Kidney (tissue), 14 donors: ENCODE data around the gene PFKP. TPM values are rescaled to one million over a fixed set of nuclear protein-coding genes. Genes with fewer than 3 reads are reported as not detected.

Source experiments
- DNase-seq, 5 donors: peaks; one replicate each; pipeline ENCODE4 v3.0.0-alpha.2; 2013 to 2020
- FAIRE-seq: peaks from 2 replicates; lab custom pipeline; 2012; peaks lifted over from hg19 to GRCh38; lab: Jason Lieb, UNC
- H3K27ac ChIP-seq, 2 donors: one replicate each; pipeline ENCODE4 v1.7.0; 2013; ENCODE audit warnings: low read depth in 2 of 2, low read length in 2 of 2, inconsistent platforms in 1 of 2
- H3K27me3 ChIP-seq: one replicate; pipeline ENCODE4 v1.7.1; 2013; ENCODE audit warnings: low read length, inconsistent platforms; ENCODE audit not compliant: control insufficient read depth, insufficient read depth
- H3K36me3 ChIP-seq, 3 donors: one replicate each; pipeline versions ENCODE4 v1.7.0 to v1.7.1; 2013; ENCODE audit warnings: low read length in 3 of 3, control low read depth in 1 of 3, inconsistent platforms in 1 of 3; ENCODE audit not compliant: insufficient read depth in 3 of 3, control insufficient read depth in 2 of 3
- H3K4me1 ChIP-seq, 3 donors: one replicate each; pipeline versions ENCODE4 v1.7.0 to v1.7.1; 2013; ENCODE audit warnings: low read length in 3 of 3, inconsistent platforms in 1 of 3, low read depth in 1 of 3; ENCODE audit not compliant: control insufficient read depth in 2 of 3, insufficient read depth in 2 of 3
- H3K4me3 ChIP-seq, 3 donors: one replicate each; pipeline versions ENCODE4 v1.7.0 to v1.8.1; 2013; ENCODE audit warnings: low read length in 3 of 3, control low read depth in 1 of 3, inconsistent platforms in 1 of 3
- H3K9ac ChIP-seq, 3 donors: one replicate each; pipeline versions ENCODE4 v1.7.0 to v1.7.1; 2013; ENCODE audit warnings: low read length in 3 of 3, control low read depth in 1 of 3, inconsistent platforms in 1 of 3
- H3K9me3 ChIP-seq, 3 donors: one replicate each; pipeline versions ENCODE4 v1.7.0 to v1.7.1; 2013; ENCODE audit warnings: low read length in 3 of 3, control low read depth in 1 of 3, inconsistent platforms in 1 of 3; ENCODE audit not compliant: control insufficient read depth in 2 of 3, insufficient read depth in 1 of 3
- intact Hi-C: fragments of 100-400 bp; cut with DNase I; formaldehyde crosslinking; loops from one replicate; pipeline ENCODE4 v1.11.1; 2022
- polyA plus RNA-seq: library from polyadenylated mRNA; stranded (reverse); fragments of 350-450 nt; fragmentation: Illumina TruSeq; extraction: RNeasy Lipid Tissue Mini Kit (QIAGEN cat#74804); gene quantifications from one replicate; pipeline ENCODE4 v1.2.3, GENCODE V29; 2014; ENCODE audit warnings: low read depth, low replicate concordance; ENCODE audit not compliant: insufficient read depth
- total RNA-seq: library from RNA; stranded (reverse); fragmentation: NEBNext Ultra II Directional; extraction: Animal tissue kit (Norgen Biotek cat#: 25700); gene quantifications from one replicate; pipeline ENCODE4 v1.2.1, GENCODE V29; 2021
- TF ChIP-seq, protein P1 (sequence below): IDR thresholded peaks from 3 replicates; pipeline ENCODE4 v1.5.1; 2012; ENCODE audit warnings: mild to moderate bottlenecking, moderate library complexity, borderline replicate concordance; ENCODE audit not compliant: insufficient read depth; ENCODE audit errors: extremely low read depth
- donor health status: control.
- donor health status: control.
- donor health status: control.
- donor health status: control.
- donor health status: control.
- donor health status: DM: yes; HTN: yes; CAD: no.
- donor health status: Normal renal cell carcinoma (clear cell type).

Gene PFKP
- total and polyA plus RNA-seq, 2 donors from 2014 or later, result 51.2 to 139 TPM

DNA sequence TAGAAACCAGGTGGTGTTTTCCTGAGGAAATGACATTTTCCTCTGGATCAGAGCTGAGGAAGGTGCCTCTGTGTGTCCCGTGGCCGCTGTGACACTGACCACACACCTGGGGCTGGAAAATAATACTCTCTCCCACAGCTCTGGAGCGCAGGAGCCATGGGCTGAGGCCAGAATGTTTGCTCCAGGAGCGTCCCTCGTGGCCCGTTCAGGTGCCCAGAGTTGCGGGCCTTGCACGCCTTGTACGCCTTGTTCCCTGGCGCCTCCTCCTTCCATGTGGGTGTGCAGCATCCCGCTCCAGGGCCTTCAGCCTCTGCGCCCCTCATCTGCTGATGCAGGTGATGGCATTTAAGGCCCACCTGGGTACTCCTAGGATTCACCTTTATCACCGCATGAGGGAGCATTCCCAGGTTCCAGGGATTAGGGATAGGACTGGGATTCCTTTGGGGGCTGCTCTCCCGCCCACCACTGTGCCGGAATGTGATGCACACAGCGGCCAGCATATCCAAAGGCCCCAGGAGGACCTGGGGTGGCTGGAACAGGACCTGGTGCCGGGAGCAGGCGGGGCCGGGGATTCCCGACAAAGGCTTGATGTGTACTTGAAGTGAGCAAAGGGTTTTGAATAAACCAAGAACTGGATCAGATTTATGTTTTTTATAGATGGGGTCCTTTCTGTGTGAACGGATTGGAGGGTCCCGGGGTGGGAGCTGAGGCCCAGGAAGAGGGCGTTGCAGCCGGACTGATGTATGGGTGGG is 61.2 kb downstream of the PFKP start:
- FAIRE-seq (no peak), DNase-seq (peak in 1 of 5 donors; percentile 58)
- TF ChIP-seq, protein P1, sequence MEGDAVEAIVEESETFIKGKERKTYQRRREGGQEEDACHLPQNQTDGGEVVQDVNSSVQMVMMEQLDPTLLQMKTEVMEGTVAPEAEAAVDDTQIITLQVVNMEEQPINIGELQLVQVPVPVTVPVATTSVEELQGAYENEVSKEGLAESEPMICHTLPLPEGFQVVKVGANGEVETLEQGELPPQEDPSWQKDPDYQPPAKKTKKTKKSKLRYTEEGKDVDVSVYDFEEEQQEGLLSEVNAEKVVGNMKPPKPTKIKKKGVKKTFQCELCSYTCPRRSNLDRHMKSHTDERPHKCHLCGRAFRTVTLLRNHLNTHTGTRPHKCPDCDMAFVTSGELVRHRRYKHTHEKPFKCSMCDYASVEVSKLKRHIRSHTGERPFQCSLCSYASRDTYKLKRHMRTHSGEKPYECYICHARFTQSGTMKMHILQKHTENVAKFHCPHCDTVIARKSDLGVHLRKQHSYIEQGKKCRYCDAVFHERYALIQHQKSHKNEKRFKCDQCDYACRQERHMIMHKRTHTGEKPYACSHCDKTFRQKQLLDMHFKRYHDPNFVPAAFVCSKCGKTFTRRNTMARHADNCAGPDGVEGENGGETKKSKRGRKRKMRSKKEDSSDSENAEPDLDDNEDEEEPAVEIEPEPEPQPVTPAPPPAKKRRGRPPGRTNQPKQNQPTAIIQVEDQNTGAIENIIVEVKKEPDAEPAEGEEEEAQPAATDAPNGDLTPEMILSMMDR, result no peak
- Histone ChIP-seq H3K9me3 (no peaks in the 10 kb centered on the region), H3K36me3 (peaks cover 0 to 19% (median 2%) of the 10 kb centered on the region in 3 donors), H3K9ac (no peak overlapping the region), H3K27ac (no peak overlapping the region), H3K27me3 (no peaks in the 10 kb centered on the region), H3K4me1 (peaks cover 0 to 8% (median 4%) of the 10 kb centered on the region in 3 donors), H3K4me3 (no peak overlapping the region)
- intact Hi-C loops, result no loop called here

GRCh38 chr10:3129581-3130340 is 62.4 kb downstream of the PFKP start:
- FAIRE-seq (no peak), DNase-seq (peak in 1 of 5 donors; percentile 79)
- Histone ChIP-seq H3K4me1 (peaks cover 0 to 8% (median 4%) of the 10 kb centered on the region in 3 donors), H3K27ac (no peak overlapping the region), H3K36me3 (peaks cover 3 to 28% (median 6%) of the 10 kb centered on the region in 3 donors), H3K4me3 (no peak overlapping the region), H3K9ac (no peak overlapping the region), H3K27me3 (no peaks in the 10 kb centered on the region), H3K9me3 (no peaks in the 10 kb centered on the region)
- intact Hi-C loops, result no loop called here
- TF ChIP-seq, protein P1, result no peak

- H3K4me1 ChIP-seq, result peaks cover 0 to 8% (median 4%) of the 10 kb centered on the region in 3 donors
- DNase-seq (no peak), FAIRE-seq (no peak)
- H3K27me3 ChIP-seq, result no peaks in the 10 kb centered on the region
- no peak overlapping the region for H3K9ac ChIP-seq
- H3K9me3 ChIP-seq, result no peaks in the 10 kb centered on the region
- H3K4me3 ChIP-seq, result no peak overlapping the region
- H3K36me3 ChIP-seq, result peaks cover 3 to 29% (median 7%) of the 10 kb centered on the region in 3 donors
- intact Hi-C loops, result no loop called here
- TF ChIP-seq, protein P1, result no peak
- no peak overlapping the region for H3K27ac ChIP-seq
These were observed 63.8 kb downstream of the PFKP start for GRCh38 chr10:3131098-3131497.
